T1000 (cell line): ENCODE results near the gene ABCC9.

Source experiments
- DNase-seq: peaks from one replicate; lab custom pipeline; 2025; ENCODE audit warnings: mixed read lengths; lab: John Stamatoyannopoulos, UW

The ABCC9 gene

GRCh38 chr12:21940549-21941505 is at the start of gene ABCC9:
TSS of gene ABCC9 (minus strand) at chr12:21941426. CDS start at chr12:21936674, 4,752 bp downstream.
- no peak for DNase-seq

GRCh38 chr12:21989819-21990412 is 48.7 kb upstream of the ABCC9 start:
- no peak for DNase-seq

GRCh38 chr12:21988619-21989018 is 47.4 kb upstream of the ABCC9 start:
- no peak for DNase-seq

GRCh38 chr12:21987755-21988154 is 46.5 kb upstream of the ABCC9 start:
- DNase-seq, result no peak

GRCh38 chr12:21985155-21985554 is 43.9 kb upstream of the ABCC9 start:
- no peak for DNase-seq

- no peak for DNase-seq
Observed at GRCh38 chr12:21984375-21984774, 43.1 kb upstream of the ABCC9 start.

GRCh38 chr12:21983095-21983494 is 41.9 kb upstream of the ABCC9 start:
- no peak for DNase-seq

GRCh38 chr12:21980544-21980943 is 39.3 kb upstream of the ABCC9 start:
- no peak for DNase-seq

GRCh38 chr12:21975293-21975692 is 34.1 kb upstream of the ABCC9 start:
- DNase-seq, result no peak

GRCh38 chr12:21973221-21973620 is 32.0 kb upstream of the ABCC9 start:
- DNase-seq, result no peak

GRCh38 chr12:21972055-21972454 is 30.8 kb upstream of the ABCC9 start:
- DNase-seq, result no peak

GRCh38 chr12:21971344-21971743 is 30.1 kb upstream of the ABCC9 start:
- DNase-seq, result no peak

- DNase-seq, result no peak
Observed at GRCh38 chr12:21962821-21963220, 21.6 kb upstream of the ABCC9 start.

- peak; percentile 86 for DNase-seq
Observed at GRCh38 chr12:21962236-21962635, 21.0 kb upstream of the ABCC9 start.

- DNase-seq, result no peak
Observed at GRCh38 chr12:21950649-21951048, 9.4 kb upstream of the ABCC9 start.

- DNase-seq, result no peak
Observed at GRCh38 chr12:21949036-21949435, 7.8 kb upstream of the ABCC9 start.

GRCh38 chr12:21946983-21947382 is 5.8 kb upstream of the ABCC9 start:
- no peak for DNase-seq

GRCh38 chr12:21945002-21945401 is 3.8 kb upstream of the ABCC9 start:
- DNase-seq, result no peak

- DNase-seq, result no peak
Observed at GRCh38 chr12:21942377-21942703, 1.1 kb upstream of the ABCC9 start.

- DNase-seq, result no peak
Observed at GRCh38 chr12:21941506-21942376, 515 bp upstream of the ABCC9 start.

- no peak for DNase-seq
Observed at GRCh38 chr12:21939435-21939834, 1.8 kb downstream of the ABCC9 start.

- DNase-seq, result no peak
Observed at GRCh38 chr12:21938879-21939278, 2.3 kb downstream of the ABCC9 start.

- no peak for DNase-seq
Observed at GRCh38 chr12:21934173-21934572, 7.1 kb downstream of the ABCC9 start.
